Suprapubic skin (tissue), 4 donors: Measurements from ENCODE around the gene RASA1.

Experiments
- POLR2A ChIP-seq, 2 donors: fragments of 450-650 bp; IDR thresholded peaks; one replicate each; pipeline ENCODE4 v1.6.1; 2017; ENCODE audit warnings: antibody characterized with exemption in 2 of 2, mild to moderate bottlenecking in 2 of 2, moderate library complexity in 2 of 2
- POLR2AphosphoS5 ChIP-seq, 3 donors: sonication (generic); formaldehyde crosslinking; IDR thresholded peaks; one replicate each; pipeline ENCODE4 v1.6.1; 2017; ENCODE audit warnings: antibody characterized with exemption in 3 of 3
- TF ChIP-seq, protein P1 (sequence below), 2 donors: fragments of 200-600 bp in 1 of 2; fragments of 450-650 bp in 1 of 2; sonication (generic) in 1 of 2; IDR thresholded peaks; one replicate each; pipeline ENCODE4 v1.5.1; 2016 to 2019; ENCODE audit warnings: antibody characterized with exemption in 2 of 2, mild to moderate bottlenecking in 1 of 2, moderate library complexity in 1 of 2

DNA sequence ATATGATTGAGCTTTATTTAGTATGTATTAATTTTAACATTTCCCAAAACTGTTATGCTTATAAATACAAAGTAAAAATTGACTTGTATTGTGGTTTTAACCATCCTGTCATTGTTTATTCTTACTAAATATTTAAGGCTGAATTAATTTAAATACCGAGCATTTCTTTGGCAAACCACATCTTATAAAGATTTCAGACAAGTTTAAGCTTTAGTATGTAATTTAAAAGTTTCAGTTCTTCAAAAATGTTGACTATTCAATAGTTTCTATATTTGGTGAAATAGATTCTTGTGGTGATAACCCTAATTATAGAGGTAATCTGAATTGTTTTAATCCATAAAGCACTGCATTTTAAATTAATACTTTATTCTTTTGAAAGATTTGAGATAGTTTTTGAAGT lies 79.6 kb downstream of the RASA1 start:
- TF ChIP-seq, protein P1, sequence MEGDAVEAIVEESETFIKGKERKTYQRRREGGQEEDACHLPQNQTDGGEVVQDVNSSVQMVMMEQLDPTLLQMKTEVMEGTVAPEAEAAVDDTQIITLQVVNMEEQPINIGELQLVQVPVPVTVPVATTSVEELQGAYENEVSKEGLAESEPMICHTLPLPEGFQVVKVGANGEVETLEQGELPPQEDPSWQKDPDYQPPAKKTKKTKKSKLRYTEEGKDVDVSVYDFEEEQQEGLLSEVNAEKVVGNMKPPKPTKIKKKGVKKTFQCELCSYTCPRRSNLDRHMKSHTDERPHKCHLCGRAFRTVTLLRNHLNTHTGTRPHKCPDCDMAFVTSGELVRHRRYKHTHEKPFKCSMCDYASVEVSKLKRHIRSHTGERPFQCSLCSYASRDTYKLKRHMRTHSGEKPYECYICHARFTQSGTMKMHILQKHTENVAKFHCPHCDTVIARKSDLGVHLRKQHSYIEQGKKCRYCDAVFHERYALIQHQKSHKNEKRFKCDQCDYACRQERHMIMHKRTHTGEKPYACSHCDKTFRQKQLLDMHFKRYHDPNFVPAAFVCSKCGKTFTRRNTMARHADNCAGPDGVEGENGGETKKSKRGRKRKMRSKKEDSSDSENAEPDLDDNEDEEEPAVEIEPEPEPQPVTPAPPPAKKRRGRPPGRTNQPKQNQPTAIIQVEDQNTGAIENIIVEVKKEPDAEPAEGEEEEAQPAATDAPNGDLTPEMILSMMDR (IDR thresholded peaks at IDR 0.05) = no peak
- TF ChIP-seq POLR2A (IDR thresholded peaks at IDR 0.05) (no peak), POLR2AphosphoS5 (IDR thresholded peaks at IDR 0.05) (no peak)
